Testis (tissue), 3 donors: ENCODE results near the gene TAB2. TPM values are rescaled to one million over a fixed set of nuclear protein-coding genes. Genes with fewer than 3 reads are reported as not detected.

Experiments
- DNase-seq: peaks from one replicate; pipeline ENCODE4 v3.0.0-alpha.2; 2019
- H3K27ac ChIP-seq, 2 donors: fragments of 200-600 bp; sonication (generic); one replicate each; pipeline ENCODE4 v1.5.1; 2019
- H3K27me3 ChIP-seq: fragments of 200-600 bp; sonication (generic); one replicate; pipeline ENCODE4 v1.5.1; 2019
- H3K36me3 ChIP-seq: fragments of 200-600 bp; sonication (generic); one replicate; pipeline ENCODE4 v1.5.1; 2017; ENCODE audit warnings: low read depth; ENCODE audit errors: missing control alignments
- H3K4me1 ChIP-seq: fragments of 200-600 bp; sonication (generic); one replicate; pipeline ENCODE4 v1.5.1; 2019
- H3K4me3 ChIP-seq, 2 donors: fragments of 200-600 bp; sonication (generic); one replicate each; pipeline ENCODE4 v1.5.1; 2017 to 2019
- H3K9me3 ChIP-seq: fragments of 200-600 bp; sonication (generic); one replicate; pipeline ENCODE4 v1.5.1; 2017
- POLR2A ChIP-seq: fragments of 450-650 bp; IDR thresholded peaks from one replicate; pipeline ENCODE4 v1.6.1; 2017; ENCODE audit warnings: antibody characterized with exemption, mild to moderate bottlenecking, moderate library complexity
- WGBS, 2 donors: methylation state at CpG; one replicate each; pipeline ENCODE4 v1.1.5; 2018; 5-methylcytosine and 5-hydroxymethylcytosine counted together
- intact Hi-C: fragments of 100-400 bp; cut with DNase I; formaldehyde crosslinking; loops from one replicate; pipeline ENCODE4 v1.15.1; 2023; ENCODE audit warnings: low total_unique reads
- polyA plus RNA-seq: library from polyadenylated mRNA; stranded (reverse); fragments of 350-450 nt; fragmentation: Illumina TruSeq; extraction: RNeasy Lipid Tissue Mini Kit (QIAGEN cat#74804); gene quantifications from one replicate; pipeline ENCODE4 v1.2.3, GENCODE V29; 2014; ENCODE audit warnings: low read depth, low replicate concordance; ENCODE audit not compliant: insufficient read depth
- total RNA-seq, 2 donors: library from RNA; depleted of rRNA; stranded (reverse); fragments of >200 nt; gene quantifications; one replicate each; pipeline ENCODE4 v1.2.3, GENCODE V29; 2016
- TF ChIP-seq, protein P1 (sequence below), 3 experiments: fragments of 450-650 bp in 2 of 3; fragments of 200-600 bp in 1 of 3; sonication (generic) in 1 of 3; IDR thresholded peaks; one replicate each; pipeline ENCODE4 v1.5.1; 2016 to 2019; ENCODE audit warnings: antibody characterized with exemption in 3 of 3, mild to moderate bottlenecking in 2 of 3, moderate library complexity in 1 of 3

TAB2 gene
- total and polyA plus RNA-seq, 3 donors from 2014 or later: 45.1 to 84.7 (median 61.0) TPM

DNA sequence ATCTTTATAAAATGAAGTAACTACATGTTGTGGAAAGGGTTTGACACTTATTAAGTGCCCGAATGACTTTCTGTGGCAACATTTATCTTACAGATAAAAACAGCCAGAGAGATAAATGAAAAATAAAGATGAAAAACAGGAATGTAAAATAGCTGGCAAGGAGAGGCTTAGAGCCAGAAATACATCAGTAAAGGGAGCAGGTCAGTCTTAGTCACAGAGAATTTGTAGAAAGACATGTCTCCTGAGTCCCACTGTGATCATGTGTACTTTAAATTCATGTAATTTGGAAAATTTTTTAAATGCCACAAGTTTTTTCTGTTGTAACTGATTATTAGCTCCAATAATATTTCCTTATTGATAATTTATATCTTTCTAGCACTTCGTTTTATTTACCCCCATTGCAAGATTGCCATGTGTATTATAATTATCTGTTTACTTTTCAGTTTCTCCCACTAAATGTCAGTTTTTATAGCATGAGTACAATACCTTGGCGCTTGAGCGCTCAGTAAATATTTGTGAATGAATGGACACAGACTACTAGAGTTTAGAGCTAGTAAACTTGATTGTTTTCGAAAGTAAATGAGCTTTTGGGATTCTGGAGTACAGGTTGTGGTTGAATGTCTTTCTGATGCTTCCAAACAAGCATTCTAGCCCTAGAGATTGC is 15.2 kb downstream of the TAB2 start:
- H3K27me3 ChIP-seq: no peaks in the 10 kb centered on the region
- no peak overlapping the region for H3K4me3 ChIP-seq
- H3K4me1 ChIP-seq: peaks cover 24% of the 10 kb centered on the region
- no peak for TF ChIP-seq POLR2A
- TF ChIP-seq, protein P1, sequence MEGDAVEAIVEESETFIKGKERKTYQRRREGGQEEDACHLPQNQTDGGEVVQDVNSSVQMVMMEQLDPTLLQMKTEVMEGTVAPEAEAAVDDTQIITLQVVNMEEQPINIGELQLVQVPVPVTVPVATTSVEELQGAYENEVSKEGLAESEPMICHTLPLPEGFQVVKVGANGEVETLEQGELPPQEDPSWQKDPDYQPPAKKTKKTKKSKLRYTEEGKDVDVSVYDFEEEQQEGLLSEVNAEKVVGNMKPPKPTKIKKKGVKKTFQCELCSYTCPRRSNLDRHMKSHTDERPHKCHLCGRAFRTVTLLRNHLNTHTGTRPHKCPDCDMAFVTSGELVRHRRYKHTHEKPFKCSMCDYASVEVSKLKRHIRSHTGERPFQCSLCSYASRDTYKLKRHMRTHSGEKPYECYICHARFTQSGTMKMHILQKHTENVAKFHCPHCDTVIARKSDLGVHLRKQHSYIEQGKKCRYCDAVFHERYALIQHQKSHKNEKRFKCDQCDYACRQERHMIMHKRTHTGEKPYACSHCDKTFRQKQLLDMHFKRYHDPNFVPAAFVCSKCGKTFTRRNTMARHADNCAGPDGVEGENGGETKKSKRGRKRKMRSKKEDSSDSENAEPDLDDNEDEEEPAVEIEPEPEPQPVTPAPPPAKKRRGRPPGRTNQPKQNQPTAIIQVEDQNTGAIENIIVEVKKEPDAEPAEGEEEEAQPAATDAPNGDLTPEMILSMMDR (IDR thresholded peaks at IDR 0.05): no peak
- DNase-seq: no peak
- intact Hi-C loops: no loop called here
- no peaks in the 10 kb centered on the region for H3K9me3 ChIP-seq
- 69 to 79% methylated on average over 5 of the region's 5 CpGs for WGBS, 2 donors
- H3K27ac ChIP-seq: no peak overlapping the region
- H3K36me3 ChIP-seq: no peaks in the 10 kb centered on the region

DNA sequence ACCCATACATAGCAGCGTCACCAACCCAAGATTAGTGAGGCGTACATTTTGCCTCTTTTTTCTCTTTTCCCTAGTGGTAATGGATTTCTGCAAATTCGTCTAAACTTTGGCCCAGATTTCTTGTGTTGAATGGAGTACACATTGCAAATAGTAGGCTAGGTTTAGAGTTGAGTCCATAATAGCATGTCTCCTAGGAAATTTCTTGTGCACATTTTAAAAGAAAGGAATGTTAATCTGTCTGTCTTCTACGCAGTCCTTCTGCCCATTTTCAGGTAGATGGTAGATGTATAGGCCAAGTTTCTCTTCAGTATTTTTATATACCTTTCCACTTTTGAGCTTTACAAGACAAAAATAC is 15.7 kb downstream of the TAB2 start:
- 84% methylated on average over 4 of the region's 4 CpGs for WGBS, 2 donors
- H3K27me3 ChIP-seq: no peaks in the 10 kb centered on the region
- no peak overlapping the region for H3K4me3 ChIP-seq
- no peak for DNase-seq
- no peak for TF ChIP-seq POLR2A
- TF ChIP-seq, protein P1 (IDR thresholded peaks at IDR 0.05): no peak
- H3K36me3 ChIP-seq: no peaks in the 10 kb centered on the region
- H3K4me1 ChIP-seq: peaks cover 24% of the 10 kb centered on the region
- intact Hi-C loops: no loop called here
- H3K9me3 ChIP-seq: no peaks in the 10 kb centered on the region
- H3K27ac ChIP-seq: no peak overlapping the region

DNA sequence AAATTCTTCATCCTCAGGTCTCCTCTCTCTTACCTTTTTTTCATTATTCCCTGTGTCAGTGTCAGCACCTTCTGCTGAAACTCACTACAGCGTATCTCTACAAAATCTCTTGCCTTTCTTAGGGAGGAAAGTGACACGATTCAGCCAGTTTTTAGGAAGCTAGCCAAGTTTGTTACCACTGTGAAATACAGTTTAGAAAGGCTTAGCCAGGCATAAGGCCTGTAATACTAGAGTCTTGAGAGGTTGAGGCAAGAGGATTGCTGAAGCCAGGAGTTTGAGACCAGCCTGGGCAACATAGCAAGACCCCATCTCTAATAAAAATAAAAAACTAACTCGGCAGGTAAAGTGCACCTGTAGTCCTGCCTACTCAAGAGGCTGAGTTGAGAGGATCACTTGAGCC is 16.7 kb downstream of the TAB2 start:
- DNase-seq: no peak

DNA sequence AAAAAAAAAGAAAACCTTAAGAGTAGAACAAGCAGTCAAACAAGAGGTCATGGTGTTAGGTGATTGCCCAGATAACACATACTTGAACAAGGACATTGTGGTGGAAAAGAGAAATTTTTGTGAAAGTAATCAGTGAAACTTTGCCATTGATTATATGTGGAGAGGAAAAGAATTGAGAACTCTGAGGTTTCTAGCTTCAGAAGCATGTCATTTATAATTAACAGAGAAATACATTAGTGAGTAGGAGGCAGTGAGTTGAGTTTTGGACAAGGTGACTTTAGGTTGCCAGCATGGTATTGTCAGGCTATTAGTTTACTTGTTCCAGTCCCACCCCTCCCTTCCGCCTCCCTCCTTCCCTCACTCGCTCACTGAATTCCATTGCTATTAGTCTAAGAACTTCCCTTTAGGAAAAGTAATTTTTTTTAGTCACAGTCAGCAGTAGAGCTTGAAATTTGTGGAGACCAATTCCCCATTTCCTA is 17.2 kb downstream of the TAB2 start:
- 57 to 64% methylated on average over 2 of the region's 2 CpGs for WGBS, 2 donors
- Histone ChIP-seq H3K27ac (peak overlapping the region in 1 of 2 donors; percentile 23), H3K4me3 (no peak overlapping the region), H3K4me1 (peaks cover 24% of the 10 kb centered on the region), H3K9me3 (no peaks in the 10 kb centered on the region), H3K36me3 (no peaks in the 10 kb centered on the region), H3K27me3 (no peaks in the 10 kb centered on the region)
- intact Hi-C loops: no loop called here
- TF ChIP-seq, protein P1 (IDR thresholded peaks at IDR 0.05): no peak
- no peak for TF ChIP-seq POLR2A
- DNase-seq: no peak

More for the DNA sequence above, 16.7 kb downstream of the TAB2 start:
- Histone ChIP-seq H3K27ac (no peak overlapping the region), H3K4me3 (no peak overlapping the region), H3K4me1 (peaks cover 24% of the 10 kb centered on the region), H3K36me3 (no peaks in the 10 kb centered on the region), H3K27me3 (no peaks in the 10 kb centered on the region), H3K9me3 (no peaks in the 10 kb centered on the region)
- TF ChIP-seq, protein P1 (IDR thresholded peaks at IDR 0.05): no peak
- TF ChIP-seq POLR2A: no peak
- 50 to 54% methylated on average over 3 of the region's 3 CpGs for WGBS, 2 donors
- intact Hi-C loops: no loop called here
